CD4-positive, alpha-beta memory T cell (primary cell): ENCODE measurements around the gene LGALS8. TPM values are rescaled to one million over a fixed set of nuclear protein-coding genes. Genes with fewer than 3 reads are reported as not detected.

Source experiments
- CTCF ChIA-PET: fragments of 350-600 bp; sonication (Branson Sonifier 250); formaldehyde crosslinking; loops from one replicate; lab custom pipeline; 2021; ENCODE audit warnings: inconsistent platforms; ENCODE audit not compliant: partially characterized antibody; lab: Charles Lee
- POLR2A ChIA-PET: fragments of 350-600 bp; sonication (Branson Sonifier 250); formaldehyde crosslinking; loops from one replicate; lab custom pipeline; 2021; ENCODE audit not compliant: partially characterized antibody; lab: Charles Lee
- DNase-seq, 5 donors: peaks; one replicate each; pipeline versions ENCODE4 v3.0.0 to v3.0.0-alpha.2; 2020 to 2022; ENCODE audit warnings: mixed read lengths in 1 of 5
- H3K27ac ChIP-seq: one replicate; pipeline ENCODE4 v1.7.0; 2013; ENCODE audit warnings: low read depth, low read length
- H3K27me3 ChIP-seq: 2 replicates; pipeline ENCODE4 v1.7.0; 2013; ENCODE audit warnings: mild to moderate bottlenecking, low read length, moderate library complexity; ENCODE audit not compliant: insufficient read depth
- H3K36me3 ChIP-seq: 2 replicates; pipeline ENCODE4 v1.7.0; 2013; ENCODE audit warnings: mild to moderate bottlenecking, low read length, moderate library complexity; ENCODE audit not compliant: insufficient read depth
- H3K4me1 ChIP-seq: 2 replicates; pipeline ENCODE4 v1.7.0; 2013; ENCODE audit warnings: mild to moderate bottlenecking, low read length, moderate library complexity; ENCODE audit not compliant: insufficient read depth
- H3K4me3 ChIP-seq, 2 donors: one replicate each; pipeline ENCODE4 v1.7.0; 2013; ENCODE audit warnings: low read length in 2 of 2, mild to moderate bottlenecking in 1 of 2
- H3K9me3 ChIP-seq, 2 donors: one replicate each; pipeline ENCODE4 v1.7.0; 2013; ENCODE audit warnings: low read length in 2 of 2, control low read depth in 1 of 2; ENCODE audit not compliant: control insufficient read depth in 1 of 2
- H3K27ac Mint-ChIP-seq, 7 donors: one replicate each; pipeline ENCODE4 v1.8.0; 2020 to 2021; ENCODE audit warnings: mixed read lengths in 7 of 7, mild to moderate bottlenecking in 6 of 7, inconsistent platforms in 3 of 7, moderate library complexity in 3 of 7
- H3K27me3 Mint-ChIP-seq, 2 donors: one replicate each; pipeline ENCODE4 v1.8.0; 2020 to 2021; ENCODE audit warnings: mixed read lengths in 2 of 2
- H3K36me3 Mint-ChIP-seq, 2 donors: one replicate each; pipeline ENCODE4 v1.8.0; 2020 to 2021; ENCODE audit warnings: mixed read lengths in 2 of 2, inconsistent platforms in 1 of 2, mild to moderate bottlenecking in 1 of 2
- H3K4me1 Mint-ChIP-seq, 4 donors: one replicate each; pipeline ENCODE4 v1.8.0; 2020 to 2021; ENCODE audit warnings: mixed read lengths in 4 of 4, mild to moderate bottlenecking in 1 of 4
- H3K4me3 Mint-ChIP-seq, 8 donors: one replicate each; pipeline ENCODE4 v1.8.0; 2020 to 2021; ENCODE audit warnings: mixed read lengths in 8 of 8, mild to moderate bottlenecking in 7 of 8, moderate library complexity in 6 of 8, inconsistent platforms in 3 of 8
- H3K9me3 Mint-ChIP-seq, 8 donors: one replicate each; pipeline ENCODE4 v1.8.0; 2020 to 2021; ENCODE audit warnings: mixed read lengths in 8 of 8, mild to moderate bottlenecking in 5 of 8, inconsistent platforms in 3 of 8, moderate library complexity in 1 of 8
- intact Hi-C: fragments of 100-400 bp; cut with micrococcal nuclease; formaldehyde crosslinking; loops from one replicate; pipeline ENCODE4 v1.15.1; 2023
- polyA plus RNA-seq, 2 donors: library from polyadenylated mRNA; unstranded; fragments of 300-500 nt; fragmentation: Illumina TruSeq; gene quantifications; one replicate each; pipeline ENCODE4 v1.2.3, GENCODE V29; 2021
- total RNA-seq, 2 experiments: library from RNA; stranded (reverse); gene quantifications; one replicate each; pipeline ENCODE4 v1.2.3, GENCODE V29; 2021

LGALS8 gene
- total and polyA plus RNA-seq, 4 experiments from 2014 or later, result 46.8 to 196 (median 130) TPM

DNA sequence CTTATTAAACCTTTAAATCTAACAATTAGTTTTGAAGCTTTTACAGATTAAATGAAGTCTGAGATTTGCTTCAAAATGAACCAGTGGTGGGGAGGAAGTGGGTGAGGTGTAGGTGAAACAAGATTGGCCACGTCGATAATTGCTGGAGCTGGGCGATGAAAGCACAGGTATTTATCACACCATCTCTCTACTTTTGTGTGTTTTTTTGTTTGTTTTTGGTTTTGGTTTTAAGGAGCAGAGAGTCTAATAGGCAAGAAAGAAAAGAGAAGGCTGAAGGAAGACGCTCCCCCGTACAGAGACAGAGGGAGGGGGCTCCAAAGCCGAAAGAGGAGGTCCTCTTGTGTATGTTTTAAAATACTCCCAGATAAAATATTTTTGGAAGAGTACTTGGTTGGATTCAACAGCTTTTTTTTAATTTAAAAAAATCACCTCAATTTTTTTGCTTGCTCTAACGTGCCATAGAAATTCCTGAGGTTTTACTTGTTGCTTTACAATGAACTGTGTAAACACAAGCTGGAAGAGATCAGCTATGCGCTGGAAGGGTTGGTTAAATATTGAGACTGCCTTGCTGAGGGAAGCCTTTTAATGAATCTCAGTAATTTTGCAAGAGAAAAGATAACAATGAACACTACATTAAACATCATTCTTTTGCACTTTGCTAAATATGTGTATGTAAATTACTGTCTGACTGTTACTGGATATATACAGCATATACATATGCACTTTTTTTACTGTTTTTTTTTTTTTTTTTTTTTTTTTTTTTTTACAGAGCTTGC, 6.7 kb upstream of the LGALS8 start:
- POLR2A ChIA-PET, result interaction anchor here (0.7 to 5.3 kb wide), 12 partner anchors 9 to 1013 kb away, joined by 3 to 82 read pairs (median 4); partner anchors contain the start of genes B3GALNT2, HEATR1 and LGALS8
- Histone ChIP-seq H3K4me1 (peaks cover 40% of the 10 kb centered on the region), H3K36me3 (no peaks in the 10 kb centered on the region), H3K27me3 (no peaks in the 10 kb centered on the region), H3K27ac (peak overlapping the region; percentile 45), H3K4me3 (peak overlapping the region in 1 of 2 donors; percentile 40), H3K9me3 (no peaks in the 10 kb centered on the region)
- CTCF ChIA-PET, result interaction anchor here (0.7 to 2.6 kb wide), 7 partner anchors 10 to 409 kb away, joined by 3 to 16 read pairs (median 3); partner anchors contain the start of gene EDARADD
- DNase-seq, result peak; percentile 63 to 79 (median 78)
- Mint-ChIP-seq H3K36me3 (no peaks in the 10 kb centered on the region), H3K27ac (peak overlapping the region; percentile 79 to 95 (median 90)), H3K9me3 (no peaks in the 10 kb centered on the region), H3K4me1 (peaks cover 33 to 60% (median 37%) of the 10 kb centered on the region in 4 donors), H3K4me3 (peak overlapping the region; percentile 70 to 90 (median 84)), H3K27me3 (no peaks in the 10 kb centered on the region)
- intact Hi-C loops, result loop anchor here (2.0 to 5.0 kb wide), 2 partner anchors 18 to 120 kb away; no protein-coding TSS in a partner anchor

DNA sequence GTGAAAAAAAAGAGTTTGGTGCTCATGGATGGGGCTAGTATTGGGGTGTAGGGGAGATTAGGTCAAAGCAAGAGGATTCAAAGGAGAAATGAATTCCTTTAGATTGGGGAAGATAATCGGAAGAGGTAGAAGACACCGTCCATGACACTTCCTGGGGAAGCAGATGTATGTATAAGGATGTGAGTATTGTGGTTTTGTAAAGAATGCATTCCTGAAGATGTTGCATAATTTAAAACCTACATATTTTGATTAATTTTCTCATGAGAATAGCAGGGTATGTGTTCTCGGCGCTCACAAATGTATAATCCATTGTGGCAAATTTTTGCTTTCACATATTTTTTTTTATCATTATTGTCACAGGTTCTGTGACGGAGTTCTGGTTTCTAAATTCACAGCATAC, 5.5 kb upstream of the LGALS8 start:
- Mint-ChIP-seq H3K4me1 (peaks cover 38 to 66% (median 44%) of the 10 kb centered on the region in 4 donors), H3K27ac (peak overlapping the region in 6 of 7 donors; percentile 3 to 92 (median 78)), H3K9me3 (no peaks in the 10 kb centered on the region), H3K4me3 (peak overlapping the region in 4 of 8 donors; percentile 0 to 11 (median 2)), H3K36me3 (no peaks in the 10 kb centered on the region), H3K27me3 (no peaks in the 10 kb centered on the region)
- Histone ChIP-seq H3K27me3 (no peaks in the 10 kb centered on the region), H3K36me3 (no peaks in the 10 kb centered on the region), H3K4me3 (no peak overlapping the region), H3K9me3 (no peaks in the 10 kb centered on the region), H3K27ac (no peak overlapping the region), H3K4me1 (peaks cover 46% of the 10 kb centered on the region)
- intact Hi-C loops, result loop anchor here (5.0 kb wide), 1 partner anchor 121 kb away; no protein-coding TSS in a partner anchor
- CTCF ChIA-PET, result interaction anchor here (0.9 to 1.5 kb wide), 2 partner anchors 26 to 27 kb away, joined by 3 read pairs; no protein-coding TSS in a partner anchor
- POLR2A ChIA-PET, result interaction anchor here (1.7 to 5.3 kb wide), 3 partner anchors 11 to 30 kb away, joined by 4 to 82 read pairs (median 5); partner anchors contain the start of gene LGALS8
- DNase-seq, result no peak

DNA sequence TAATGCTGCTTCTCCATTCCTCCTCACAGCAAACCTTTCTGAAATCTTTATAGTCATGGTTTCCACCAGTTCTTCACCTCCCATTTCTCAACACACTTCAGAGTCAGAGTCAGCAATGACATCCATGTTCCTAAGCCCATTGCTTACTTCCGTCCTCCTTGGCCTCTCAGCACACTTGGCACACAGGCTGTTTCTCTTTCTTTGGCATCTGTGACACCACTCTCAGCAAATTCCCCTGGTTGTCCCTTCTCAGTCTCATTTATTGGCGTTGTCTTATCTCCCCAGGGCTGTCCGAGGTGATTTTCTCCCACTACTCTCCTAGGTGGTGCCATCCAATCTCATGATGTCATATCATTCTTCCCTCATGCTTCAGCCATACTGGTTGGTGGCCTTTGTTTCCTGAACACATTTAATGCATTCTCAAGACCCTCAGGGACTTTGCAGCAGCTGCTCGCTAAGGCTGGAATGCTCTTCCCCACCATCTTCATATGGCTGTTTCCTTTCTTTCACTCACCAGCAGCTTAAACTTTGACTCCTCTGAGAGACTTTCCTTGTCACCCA, 3.3 kb upstream of the LGALS8 start:
- no peak for DNase-seq
- POLR2A ChIA-PET, result interaction anchor here (0.6 kb wide), 1 partner anchor 388 kb away, joined by 3 read pairs; no protein-coding TSS in a partner anchor
- H3K27ac Mint-ChIP-seq, result peak overlapping the region in 3 of 7 donors; percentile 5 to 91 (median 19)
- no peak overlapping the region for H3K27ac ChIP-seq
- H3K4me3 Mint-ChIP-seq, result peak overlapping the region in 2 of 8 donors; percentile 2 to 70
- no peaks in the 10 kb centered on the region for H3K9me3 ChIP-seq
- peaks cover 48% of the 10 kb centered on the region for H3K4me1 ChIP-seq
- H3K4me3 ChIP-seq, result no peak overlapping the region
- CTCF ChIA-PET, result interaction anchor here (0.7 to 1.1 kb wide), 3 partner anchors 24 to 124 kb away, joined by 3 to 6 read pairs (median 3); no protein-coding TSS in a partner anchor
- peaks cover 3 to 10% of the 10 kb centered on the region in 2 donors for H3K36me3 Mint-ChIP-seq
- H3K4me1 Mint-ChIP-seq, result peaks cover 34 to 75% (median 48%) of the 10 kb centered on the region in 4 donors
- H3K36me3 ChIP-seq, result no peaks in the 10 kb centered on the region
- no peaks in the 10 kb centered on the region for H3K27me3 Mint-ChIP-seq
- intact Hi-C loops, result loop anchor here (5.0 kb wide), 2 partner anchors 238 to 277 kb away; partner anchors contain the start of genes ERO1B and MTR
- H3K9me3 Mint-ChIP-seq, result no peaks in the 10 kb centered on the region
- H3K27me3 ChIP-seq, result no peaks in the 10 kb centered on the region

DNA sequence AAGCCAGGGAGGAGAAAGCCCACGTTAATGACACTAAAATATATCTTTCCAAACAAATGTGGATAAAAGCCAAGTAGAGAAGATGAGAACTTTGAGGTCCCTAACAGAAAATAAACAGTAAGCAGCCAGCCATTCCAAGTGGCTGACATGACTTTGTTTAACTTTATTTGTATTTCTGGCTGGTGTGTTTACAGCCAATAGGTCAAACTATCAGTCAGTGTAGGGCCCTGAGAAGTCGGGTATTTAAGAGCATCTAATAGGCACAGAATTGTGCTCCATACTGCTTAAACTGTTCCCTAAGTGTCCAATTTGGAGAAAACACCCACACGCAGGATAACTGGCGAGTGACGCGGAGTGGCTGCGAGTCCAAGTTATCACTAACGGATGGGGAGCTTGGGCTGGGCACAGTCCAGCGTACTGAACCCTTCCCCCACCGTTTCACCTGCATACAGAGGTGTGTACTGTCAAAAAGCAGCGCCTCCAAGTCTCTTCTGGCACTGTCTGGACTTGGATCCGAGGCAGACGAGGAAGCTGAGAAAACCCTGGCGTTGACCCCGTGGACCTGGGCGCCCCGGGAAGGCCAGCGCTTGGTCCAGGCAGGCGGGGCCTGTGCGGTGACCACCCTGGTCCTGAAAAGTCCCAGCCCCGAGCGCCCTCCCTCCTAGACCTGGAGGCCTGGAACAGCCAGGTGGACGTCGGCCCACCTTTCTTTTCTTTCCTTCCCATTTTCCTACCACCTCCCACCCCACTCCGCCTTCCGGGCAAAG, 662 bp upstream of the LGALS8 start:
- H3K4me1 Mint-ChIP-seq, result peaks cover 25 to 68% (median 39%) of the 10 kb centered on the region in 4 donors

DNA sequence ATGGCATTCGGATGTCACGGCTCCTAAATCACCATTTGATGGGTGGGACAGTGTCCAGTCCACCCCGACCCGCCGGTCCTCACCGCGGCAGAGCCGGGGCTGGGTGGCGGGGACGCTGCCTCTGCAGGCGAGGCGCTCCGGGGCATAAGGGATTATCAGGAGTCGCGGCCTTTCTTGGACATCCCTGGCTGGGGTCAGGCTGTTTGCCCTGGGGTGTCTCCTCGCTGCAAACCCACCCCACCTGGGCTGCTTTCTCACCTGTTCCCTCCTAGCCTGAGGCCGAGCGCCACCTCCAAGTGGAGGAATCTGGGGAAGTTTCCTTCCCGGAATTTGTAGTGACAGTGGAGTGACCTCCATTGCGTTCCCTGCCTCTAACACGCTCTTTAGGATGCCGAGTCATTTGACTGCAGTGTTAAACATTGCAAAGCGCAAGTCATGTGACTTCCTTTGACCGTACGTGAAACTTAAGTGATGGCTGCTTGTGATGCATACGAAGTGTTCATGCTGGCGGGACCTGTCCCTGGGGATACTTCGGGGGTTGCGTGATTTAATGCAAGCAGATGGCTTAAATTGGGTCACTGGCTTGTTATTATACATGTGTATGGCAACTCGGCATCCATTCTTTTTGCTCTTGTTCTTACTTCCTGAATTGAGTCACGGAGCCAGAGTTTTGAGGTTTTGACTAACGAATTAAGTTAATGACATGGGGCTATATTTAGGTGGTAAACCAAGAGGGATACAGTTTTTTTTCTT, 536 bp downstream of the LGALS8 start:
- H3K27me3 Mint-ChIP-seq, result no peaks in the 10 kb centered on the region
- intact Hi-C loops, result loop anchor here (2.0 to 5.0 kb wide), 3 partner anchors 80 to 273 kb away; partner anchors contain the start of genes ERO1B, HEATR1 and MTR
- Histone ChIP-seq H3K9me3 (no peaks in the 10 kb centered on the region), H3K4me3 (peak overlapping the region; percentile 87 to 96), H3K27ac (peak overlapping the region; percentile 94), H3K27me3 (no peaks in the 10 kb centered on the region), H3K36me3 (peaks cover 17% of the 10 kb centered on the region), H3K4me1 (peaks cover 20% of the 10 kb centered on the region)
- DNase-seq, result peak; percentile 66 to 87 (median 74)
- H3K4me3 Mint-ChIP-seq, result peak overlapping the region; percentile 94 to 100 (median 99)
- peak overlapping the region; percentile 91 to 99 (median 99) for H3K27ac Mint-ChIP-seq
- H3K36me3 Mint-ChIP-seq, result peaks cover 19 to 31% of the 10 kb centered on the region in 2 donors
- H3K4me1 Mint-ChIP-seq, result peaks cover 19 to 63% (median 38%) of the 10 kb centered on the region in 4 donors
- POLR2A ChIA-PET, result interaction anchor here (0.9 to 12.9 kb wide), 11 partner anchors 7 to 1020 kb away, joined by 3 to 82 read pairs (median 7); partner anchors contain the start of genes B3GALNT2 and ERO1B
- CTCF ChIA-PET, result interaction anchor here (1.0 to 1.2 kb wide), 2 partner anchors 10 to 33 kb away, joined by 3 read pairs; no protein-coding TSS in a partner anchor
- H3K9me3 Mint-ChIP-seq, result no peaks in the 10 kb centered on the region

More for the DNA sequence above, 662 bp upstream of the LGALS8 start:
- Histone ChIP-seq H3K27ac (peak overlapping the region; percentile 94), H3K36me3 (peaks cover 17% of the 10 kb centered on the region), H3K27me3 (no peaks in the 10 kb centered on the region), H3K4me3 (peak overlapping the region; percentile 87 to 96), H3K4me1 (peaks cover 28% of the 10 kb centered on the region), H3K9me3 (no peaks in the 10 kb centered on the region)
- no peaks in the 10 kb centered on the region for H3K9me3 Mint-ChIP-seq
- peaks cover 19 to 26% of the 10 kb centered on the region in 2 donors for H3K36me3 Mint-ChIP-seq
- DNase-seq, result peak in 1 of 5 donors; percentile 7
- intact Hi-C loops, result loop anchor here (5.0 kb wide), 2 partner anchors 241 to 274 kb away; partner anchors contain the start of genes ERO1B and MTR
- no peaks in the 10 kb centered on the region for H3K27me3 Mint-ChIP-seq
- ChIA-PET CTCF (no interaction called here), POLR2A (interaction anchor here (1.0 to 12.9 kb wide), 7 partner anchors 6 to 1019 kb away, joined by 3 to 82 read pairs (median 7); partner anchors contain the start of genes B3GALNT2 and ERO1B)
- H3K4me3 Mint-ChIP-seq, result peak overlapping the region; percentile 94 to 100 (median 99)
- H3K27ac Mint-ChIP-seq, result peak overlapping the region; percentile 91 to 99 (median 99)
